GM19035 (cell line): ENCODE data around the gene SORBS1.
A peak's percentile ranks its signal among the peaks of the same experiment; 100 is the strongest.

Experiments used
- ATAC-seq: cut with Tn5 transposase; IDR thresholded peaks from one replicate; pipeline ENCODE4 v1.9.1; 2021; ENCODE audit not compliant: unreplicated experiment

The SORBS1 gene

GRCh38 chr10:95279042-95279820 lies 281.9 kb downstream of the SORBS1 start:
- ATAC-seq, result no peak

- ATAC-seq, result no peak
Measured at GRCh38 chr10:95278061-95278988, 282.8 kb downstream of the SORBS1 start.

DNA sequence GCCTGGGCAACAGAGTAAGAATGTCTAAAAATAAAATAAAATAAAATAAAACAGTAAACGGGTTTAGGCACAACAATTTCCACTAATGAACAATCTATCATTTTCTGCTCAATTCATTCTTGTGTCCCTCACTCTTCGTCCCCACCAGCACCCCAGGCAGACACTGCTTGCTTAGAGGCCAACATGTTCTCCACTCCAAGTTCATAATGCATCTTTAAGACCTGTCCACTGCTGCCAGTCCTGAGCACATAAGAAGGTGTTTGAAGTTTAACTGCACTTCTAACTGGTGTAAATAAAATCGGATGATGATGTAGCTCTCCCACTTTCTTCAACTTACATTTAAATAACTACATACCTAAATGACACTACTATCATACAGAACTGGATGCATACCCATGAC lies 283.6 kb downstream of the SORBS1 start:
- no peak for ATAC-seq

GRCh38 chr10:95277201-95277570 lies 284.0 kb downstream of the SORBS1 start:
- no peak for ATAC-seq

DNA sequence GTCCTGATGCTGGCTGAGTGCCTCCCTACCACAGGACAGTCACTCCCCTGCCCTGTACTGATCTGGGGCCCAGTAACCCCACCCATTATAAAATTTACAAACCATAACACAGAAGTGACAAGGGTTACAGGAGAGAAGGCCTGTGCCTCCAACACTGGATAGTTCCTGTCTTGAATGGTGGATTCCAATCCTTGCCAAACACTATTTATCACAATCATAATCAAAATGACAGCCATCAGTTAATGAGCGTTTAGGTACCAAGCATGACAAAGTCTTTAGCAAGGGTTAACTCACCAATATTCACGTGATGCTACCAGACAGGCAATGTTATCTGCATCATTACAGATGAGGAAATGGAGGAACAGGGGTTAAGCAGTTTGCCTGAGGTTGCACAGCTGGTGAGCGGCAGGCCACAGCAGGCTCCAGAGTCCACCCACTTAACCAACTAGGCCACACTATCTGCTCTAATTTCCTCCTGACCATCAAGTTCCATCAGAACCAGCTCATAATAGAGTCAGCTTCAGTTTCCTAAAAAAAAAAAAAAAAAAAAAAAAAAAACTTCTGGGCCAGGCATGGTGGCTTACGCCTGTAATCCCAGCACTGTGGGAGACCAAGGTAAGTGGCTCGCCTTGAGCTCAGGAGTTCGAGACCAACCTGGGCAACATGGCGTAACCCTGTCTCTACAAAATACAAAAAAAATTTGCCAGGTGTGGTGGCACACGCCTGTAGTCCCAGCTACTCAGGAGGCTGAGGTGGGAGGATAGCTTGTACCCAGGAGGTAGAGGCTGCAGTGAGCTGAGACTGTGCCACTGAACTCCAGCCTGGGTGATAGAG lies 284.6 kb downstream of the SORBS1 start:
- ATAC-seq, result no peak

DNA sequence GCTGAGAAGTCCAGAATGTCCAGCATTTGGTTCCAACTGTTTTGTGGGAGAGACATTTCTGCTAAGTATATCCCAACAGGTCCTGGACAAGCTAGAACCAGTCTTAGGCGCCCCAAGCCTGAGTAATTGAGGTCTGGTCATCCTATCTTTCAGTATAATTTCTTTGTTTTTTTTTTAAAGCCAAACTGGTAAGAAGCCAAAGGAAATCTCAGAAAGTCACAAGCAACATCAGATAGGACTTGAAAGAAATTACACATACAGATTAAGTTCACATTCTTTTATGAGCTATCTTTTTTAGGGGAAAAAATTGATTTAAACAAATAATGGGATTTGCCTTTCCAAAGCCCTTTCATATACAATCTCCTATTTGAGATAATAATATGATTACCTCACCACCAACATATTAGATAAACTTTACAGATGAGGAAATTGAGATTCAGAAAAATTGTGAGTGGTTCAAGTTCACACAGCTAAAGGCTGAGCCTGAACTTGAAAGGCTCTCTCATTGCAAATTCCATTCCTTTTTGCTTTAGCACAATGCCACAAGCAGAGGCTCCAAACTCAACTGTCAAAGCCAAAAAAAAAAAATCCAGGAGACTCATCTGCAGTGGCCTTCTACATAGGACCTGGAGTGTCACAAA lies 285.3 kb downstream of the SORBS1 start:
- no peak for ATAC-seq

DNA sequence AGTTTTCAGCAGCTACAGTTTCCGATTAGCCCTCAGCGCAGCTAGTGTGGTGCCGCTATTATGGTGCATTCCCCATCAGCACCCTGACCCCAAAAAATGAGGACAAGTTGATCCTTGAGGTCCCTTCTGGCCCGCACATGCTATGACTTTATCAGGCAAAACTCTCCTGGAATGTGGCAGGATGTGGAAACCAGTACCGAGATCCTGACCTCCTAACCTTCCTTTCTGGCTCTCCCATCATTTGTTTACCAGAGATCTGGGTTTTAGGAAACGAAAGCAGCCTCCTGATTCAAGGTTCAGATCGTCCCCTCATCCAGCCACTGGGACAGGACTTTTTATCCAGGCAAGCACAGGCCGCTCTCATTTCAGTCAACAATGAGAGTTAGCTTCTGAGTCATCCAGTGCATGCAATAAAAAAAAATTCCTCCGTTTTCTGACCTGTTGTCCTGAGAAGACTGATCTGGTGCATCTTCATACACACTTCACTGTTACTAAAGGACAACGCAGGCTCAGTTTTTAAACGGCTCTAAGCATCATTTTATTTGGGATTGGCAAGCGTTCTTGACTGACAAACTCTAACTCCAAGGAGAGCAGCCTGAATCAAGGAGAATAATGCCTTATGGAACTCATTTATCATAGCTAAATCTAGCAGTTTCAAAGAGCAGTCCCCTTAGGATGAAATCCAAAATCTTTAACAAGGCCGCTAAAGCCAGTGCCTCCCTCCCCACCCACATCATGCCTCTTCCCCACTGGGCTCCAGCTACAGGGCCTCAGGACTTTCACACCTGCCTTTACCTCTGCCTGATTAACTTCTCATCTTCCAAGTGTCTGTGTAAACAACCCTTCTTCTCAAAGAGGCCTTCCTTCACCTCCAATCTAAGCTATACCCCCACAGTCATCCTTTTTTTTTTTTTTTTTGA lies 287.5 kb downstream of the SORBS1 start:
- no peak for ATAC-seq

DNA sequence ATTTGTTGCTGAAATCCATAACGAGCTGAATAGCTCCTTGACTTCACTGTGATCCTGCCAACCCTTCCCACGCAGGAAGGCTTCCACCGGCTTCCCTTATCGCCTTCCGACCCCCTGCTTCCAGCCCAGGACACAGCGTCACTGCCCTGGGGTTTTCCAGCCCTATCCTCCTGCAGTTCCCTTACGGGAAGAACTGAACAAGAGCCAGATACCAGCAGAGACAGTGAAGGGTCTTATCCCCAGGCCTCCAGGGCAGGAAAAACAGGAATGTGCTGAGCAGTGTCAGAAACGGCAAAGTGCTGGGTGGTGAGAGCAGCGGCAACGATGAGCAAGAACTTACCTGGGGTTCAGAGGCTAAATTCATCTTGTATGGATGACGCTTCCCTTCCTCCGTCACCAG lies 292.7 kb downstream of the SORBS1 start:
- ATAC-seq, result no peak

- no peak for ATAC-seq
Measured at GRCh38 chr10:95267251-95267650, 293.9 kb downstream of the SORBS1 start.

GRCh38 chr10:95266674-95267095 lies 294.5 kb downstream of the SORBS1 start:
- peak; percentile 93 for ATAC-seq

- no peak for ATAC-seq
Measured at GRCh38 chr10:95265572-95265971, 295.6 kb downstream of the SORBS1 start.

DNA sequence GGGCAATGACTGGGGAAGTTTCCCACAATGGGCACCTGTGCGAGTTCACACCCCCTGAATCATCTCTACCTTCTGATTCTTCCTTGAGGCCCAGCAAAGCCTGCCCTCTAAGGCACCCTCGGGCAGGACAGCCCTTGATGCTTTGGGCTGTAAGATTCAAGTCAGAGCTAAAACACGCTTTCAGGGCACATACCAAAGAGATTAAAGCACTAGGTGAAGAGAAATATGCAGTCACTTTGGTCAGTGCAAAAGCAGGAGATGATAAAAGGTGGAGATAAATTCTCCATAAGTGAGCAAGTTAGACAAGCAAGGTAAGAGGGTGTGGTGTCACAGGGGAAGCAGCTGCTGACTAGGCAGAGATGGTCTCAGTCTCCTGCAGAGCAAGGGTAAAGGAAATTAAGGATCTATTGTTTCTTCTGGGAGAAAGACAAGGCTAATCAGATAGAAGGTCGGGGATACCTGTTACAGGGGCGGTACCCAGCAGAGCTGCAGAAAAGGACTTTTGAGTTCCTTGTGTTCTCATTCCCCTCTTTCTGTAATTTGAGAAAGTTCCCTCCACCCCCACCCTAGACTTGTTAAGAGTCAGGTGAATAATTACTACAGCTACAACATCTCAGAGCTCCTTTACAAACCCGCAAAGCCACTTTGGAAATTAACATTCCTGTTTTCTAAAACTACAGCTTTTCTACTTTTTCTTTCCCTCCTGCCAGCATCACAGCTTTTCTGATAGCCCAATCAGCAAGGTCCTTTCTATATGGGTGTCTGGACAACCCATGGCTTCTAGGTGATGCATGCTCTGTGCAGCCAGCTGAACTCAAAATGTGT lies 296.7 kb downstream of the SORBS1 start:
- no peak for ATAC-seq

GRCh38 chr10:95263864-95264226 lies 297.3 kb downstream of the SORBS1 start:
- ATAC-seq, result no peak

DNA sequence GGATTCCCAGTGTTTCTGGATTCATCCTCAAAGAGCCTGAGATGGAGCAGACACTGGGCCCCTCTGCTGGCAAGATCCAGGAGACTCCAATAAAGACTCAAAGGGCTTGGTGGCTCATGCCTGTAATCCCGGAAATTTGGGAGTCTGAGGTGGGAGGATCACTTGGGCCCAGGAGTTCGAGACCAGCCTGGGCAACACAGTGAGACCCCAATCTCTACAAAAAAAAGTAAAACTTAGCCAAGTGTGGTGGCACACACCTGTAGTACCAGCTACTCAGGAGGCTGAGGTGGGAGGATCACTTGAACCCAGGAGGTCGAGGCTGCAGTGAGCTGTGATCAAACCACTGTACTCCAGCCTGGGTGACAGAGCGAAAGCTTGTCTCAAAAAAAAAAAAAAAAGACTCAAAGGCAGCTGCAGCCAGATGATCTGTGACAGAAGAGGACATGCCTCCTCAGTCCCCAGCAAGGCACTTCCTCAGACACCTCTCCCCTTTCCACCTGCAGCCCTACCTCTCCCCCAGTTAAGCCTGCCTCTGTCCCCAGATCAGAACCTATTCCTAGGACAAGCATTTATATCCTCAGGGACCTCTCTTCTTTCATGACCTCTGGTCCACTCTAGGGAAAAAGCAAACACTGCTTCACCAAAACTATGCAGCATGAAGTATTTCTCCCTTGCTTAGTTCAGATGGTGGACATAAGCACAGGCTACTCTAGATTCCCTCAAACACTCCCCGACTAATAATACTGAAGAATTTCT lies 298.2 kb downstream of the SORBS1 start:
- ATAC-seq, result no peak

DNA sequence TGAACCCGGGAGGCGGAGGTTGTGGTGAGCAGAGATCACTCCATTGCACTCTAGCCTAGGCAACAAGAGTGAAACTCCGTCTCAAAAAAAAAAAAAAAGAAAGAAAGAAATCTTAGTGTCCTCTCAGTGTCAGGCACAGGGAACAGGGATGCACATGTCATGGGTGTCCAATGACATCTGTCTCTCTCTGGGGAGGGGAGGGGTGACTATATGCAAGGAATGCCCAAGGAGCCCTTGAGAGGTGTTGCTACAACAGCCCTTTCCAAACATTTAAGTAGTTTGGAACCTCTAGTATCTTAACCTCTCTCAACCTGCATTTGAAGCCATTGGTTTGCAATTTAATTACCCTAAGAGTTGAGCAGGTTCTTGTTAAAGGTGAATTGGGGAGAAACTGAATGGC lies 299.2 kb downstream of the SORBS1 start:
- ATAC-seq, result no peak
